Thymus (tissue), 11 donors: ENCODE data around the gene BACH2. TPM values are rescaled to one million over a fixed set of nuclear protein-coding genes. Genes with fewer than 3 reads are reported as not detected.

Source experiments
- DNase-seq, 9 donors: peaks; one replicate each; pipeline ENCODE4 v3.0.0-alpha.2; 2013; ENCODE audit warnings: low spot score in 9 of 9, low read depth in 6 of 9, missing footprints in 1 of 9
- H3K27ac ChIP-seq, 2 donors: one replicate each; pipeline ENCODE4 v1.5.1; 2013; ENCODE audit warnings: control low read depth in 1 of 2, low read depth in 1 of 2, low read length in 1 of 2, mild to moderate bottlenecking in 1 of 2, moderate library complexity in 1 of 2
- H3K27me3 ChIP-seq, 2 donors: one replicate each; pipeline ENCODE4 v1.5.1; 2013; ENCODE audit warnings: low read length in 1 of 2; ENCODE audit not compliant: control insufficient read depth in 2 of 2, insufficient read depth in 1 of 2
- H3K36me3 ChIP-seq, 2 donors: one replicate each; pipeline ENCODE4 v1.5.1; 2013; ENCODE audit warnings: low read length in 1 of 2, mild to moderate bottlenecking in 1 of 2, moderate library complexity in 1 of 2; ENCODE audit not compliant: control insufficient read depth in 2 of 2, insufficient read depth in 2 of 2
- H3K4me1 ChIP-seq, 2 donors: one replicate each; pipeline ENCODE4 v1.5.1; 2013; ENCODE audit warnings: low read length in 2 of 2; ENCODE audit not compliant: control insufficient read depth in 2 of 2, insufficient read depth in 2 of 2
- H3K4me3 ChIP-seq, 2 donors: one replicate each; pipeline ENCODE4 v1.5.1; 2013; ENCODE audit warnings: low read length in 2 of 2, control low read depth in 1 of 2, mild to moderate bottlenecking in 1 of 2
- H3K9me3 ChIP-seq, 2 donors: one replicate each; pipeline ENCODE4 v1.5.1; 2013; ENCODE audit warnings: low read length in 1 of 2, mild to moderate bottlenecking in 1 of 2; ENCODE audit not compliant: control insufficient read depth in 2 of 2, insufficient read depth in 1 of 2
- WGBS: extraction: QIAGEN DNeasy Blood & Tissue Kit; methylation state at CpG from one replicate; pipeline ENCODE4 v1.1.7; 2013; 5-methylcytosine and 5-hydroxymethylcytosine counted together
- polyA plus RNA-seq: library from polyadenylated mRNA; stranded (reverse); fragments of 200-250 nt; gene quantifications from one replicate; pipeline ENCODE4 v1.2.3, GENCODE V29; 2013
- total RNA-seq: library from RNA; stranded (reverse); fragments of 120-200 nt; gene quantifications from one replicate; pipeline ENCODE4 v1.2.4, GENCODE V29; 2013
- donor health status: healthy.

The BACH2 gene
- total and polyA plus RNA-seq, 2 donors: 12.3 to 12.7 TPM

DNA sequence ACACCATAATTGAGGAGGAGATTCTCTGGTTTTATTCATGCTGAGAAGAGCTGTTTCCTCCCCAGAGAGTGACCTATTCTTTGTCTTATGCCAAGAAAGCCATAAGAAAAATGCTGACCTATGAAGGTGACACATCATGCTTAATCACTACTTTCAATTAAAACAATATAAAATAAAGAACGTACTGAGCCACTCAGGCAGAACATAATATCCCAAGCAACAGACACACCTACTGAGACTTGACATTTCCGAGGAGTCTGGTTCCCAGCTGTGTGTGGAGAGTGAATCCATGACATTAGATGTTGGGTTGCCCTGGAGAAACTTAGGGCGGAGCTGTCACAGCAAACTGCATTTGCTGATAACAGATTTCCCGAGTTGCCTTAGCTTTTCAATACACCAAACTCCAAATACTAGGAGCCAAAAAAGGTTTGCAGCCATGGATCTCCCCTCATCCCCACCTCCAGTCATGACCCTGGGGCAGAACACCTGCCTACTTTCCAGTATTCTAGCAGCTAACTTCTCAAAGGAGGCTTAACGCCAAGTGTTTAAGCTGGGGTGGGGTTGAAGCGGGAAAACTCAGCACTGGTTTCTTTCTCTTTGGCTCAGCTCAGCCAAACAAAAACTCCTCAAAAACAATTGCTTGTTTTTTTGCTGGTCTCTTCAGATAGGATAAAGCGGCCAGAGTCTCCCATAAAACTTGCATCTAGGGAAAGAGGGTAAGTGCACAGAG, 92.2 kb downstream of the BACH2 start:
- 95% methylated on average over 7 of the region's 7 CpGs for WGBS
- Histone ChIP-seq H3K36me3 (peaks cover 18% of the 10 kb centered on the region in 2 donors), H3K27ac (no peak overlapping the region), H3K9me3 (no peaks in the 10 kb centered on the region), H3K4me1 (peaks cover 0 to 4% of the 10 kb centered on the region in 2 donors), H3K4me3 (no peak overlapping the region), H3K27me3 (no peaks in the 10 kb centered on the region)
- DNase-seq: no peak

- H3K27ac ChIP-seq: no peak overlapping the region
- WGBS: 85% methylated on average over 5 of the region's 5 CpGs
- no peak for DNase-seq
These were observed 93.0 kb downstream of the BACH2 start for GRCh38 chr6:90203672-90204071.

GRCh38 chr6:90202156-90202555, 94.5 kb downstream of the BACH2 start:
- H3K27ac ChIP-seq: no peak overlapping the region
- H3K36me3 ChIP-seq: peaks cover 33 to 34% of the 10 kb centered on the region in 2 donors
- peaks cover 7 to 17% of the 10 kb centered on the region in 2 donors for H3K9me3 ChIP-seq
- H3K4me1 ChIP-seq: peaks cover 0 to 4% of the 10 kb centered on the region in 2 donors
- H3K4me3 ChIP-seq: no peak overlapping the region
- 61% methylated on average over 2 of the region's 2 CpGs for WGBS
- DNase-seq: no peak
- H3K27me3 ChIP-seq: no peaks in the 10 kb centered on the region

More at GRCh38 chr6:90203672-90204071, 93.0 kb downstream of the BACH2 start:
- Histone ChIP-seq H3K4me1 (peaks cover 0 to 4% of the 10 kb centered on the region in 2 donors), H3K27me3 (no peaks in the 10 kb centered on the region), H3K4me3 (no peak overlapping the region), H3K36me3 (peaks cover 22 to 25% of the 10 kb centered on the region in 2 donors), H3K9me3 (peaks cover 1 to 4% of the 10 kb centered on the region in 2 donors)

- Histone ChIP-seq H3K27ac (no peak overlapping the region), H3K4me3 (no peak overlapping the region), H3K4me1 (peaks cover 0 to 10% of the 10 kb centered on the region in 2 donors), H3K36me3 (peaks cover 24% of the 10 kb centered on the region in 2 donors), H3K27me3 (no peaks in the 10 kb centered on the region), H3K9me3 (peaks cover 7 to 17% of the 10 kb centered on the region in 2 donors)
- WGBS: 97% methylated on average over 4 of the region's 4 CpGs
- DNase-seq: no peak
These were observed 96.7 kb downstream of the BACH2 start for GRCh38 chr6:90199900-90200299.

GRCh38 chr6:90198758-90199425, 97.8 kb downstream of the BACH2 start:
- Histone ChIP-seq H3K9me3 (peaks cover 7 to 17% of the 10 kb centered on the region in 2 donors), H3K27ac (no peak overlapping the region), H3K36me3 (peaks cover 18 to 21% of the 10 kb centered on the region in 2 donors), H3K4me1 (peaks cover 0 to 16% of the 10 kb centered on the region in 2 donors), H3K4me3 (no peak overlapping the region), H3K27me3 (no peaks in the 10 kb centered on the region)
- WGBS: 97% methylated on average over 6 of the region's 6 CpGs
- DNase-seq: no peak

DNA sequence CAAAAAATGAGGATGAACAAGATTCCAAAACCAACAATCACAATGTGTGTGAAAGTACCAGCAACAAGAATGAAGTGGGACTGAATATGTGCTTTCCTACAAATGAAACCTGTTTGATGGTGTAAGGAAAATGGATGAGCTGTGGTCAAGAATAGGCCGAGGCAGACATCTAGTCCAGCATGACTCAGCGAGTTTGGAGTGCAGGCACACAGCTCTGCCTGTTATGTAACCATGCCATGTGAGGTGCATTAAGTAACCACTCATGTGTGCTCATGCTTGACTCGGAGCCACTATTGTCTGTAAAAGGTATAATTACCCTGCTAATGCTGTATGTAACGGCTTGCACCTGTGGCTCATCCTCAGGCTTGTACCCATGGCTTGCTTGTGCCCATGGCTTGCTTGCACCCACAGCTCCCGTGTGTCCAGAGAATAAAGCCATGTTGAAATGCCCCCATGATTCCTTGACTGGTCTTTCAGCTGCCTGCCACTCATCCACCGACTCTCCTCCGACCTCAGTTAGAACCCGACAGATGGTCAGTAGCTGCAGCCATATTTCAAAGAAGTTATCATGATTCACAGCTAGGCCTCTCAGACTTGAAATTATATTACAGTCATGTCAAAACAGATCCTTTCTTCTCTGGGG, 98.7 kb downstream of the BACH2 start:
- Histone ChIP-seq H3K36me3 (peaks cover 14 to 21% of the 10 kb centered on the region in 2 donors), H3K9me3 (peaks cover 7 to 17% of the 10 kb centered on the region in 2 donors), H3K4me1 (peaks cover 0 to 19% of the 10 kb centered on the region in 2 donors), H3K27ac (no peak overlapping the region), H3K27me3 (no peaks in the 10 kb centered on the region), H3K4me3 (no peak overlapping the region)
- peak in 1 of 9 donors; percentile 43 for DNase-seq
- WGBS: 97% methylated on average over 8 of the region's 8 CpGs

GRCh38 chr6:90195094-90195829, 101.4 kb downstream of the BACH2 start:
- WGBS: 92% methylated on average over 9 of the region's 9 CpGs
- Histone ChIP-seq H3K9me3 (peaks cover 7 to 17% of the 10 kb centered on the region in 2 donors), H3K27ac (no peak overlapping the region), H3K27me3 (no peaks in the 10 kb centered on the region), H3K36me3 (peaks cover 14 to 21% of the 10 kb centered on the region in 2 donors), H3K4me3 (no peak overlapping the region), H3K4me1 (peaks cover 0 to 22% of the 10 kb centered on the region in 2 donors)
- no peak for DNase-seq

- WGBS: 70% methylated on average over 4 of the region's 4 CpGs
- peak in 1 of 9 donors; percentile 37 for DNase-seq
- Histone ChIP-seq H3K9me3 (peaks cover 7 to 17% of the 10 kb centered on the region in 2 donors), H3K27ac (peak overlapping the region in 1 of 2 donors; percentile 32), H3K27me3 (no peaks in the 10 kb centered on the region), H3K4me3 (no peak overlapping the region), H3K36me3 (peaks cover 15 to 20% of the 10 kb centered on the region in 2 donors), H3K4me1 (peaks cover 0 to 22% of the 10 kb centered on the region in 2 donors)
These were observed 102.2 kb downstream of the BACH2 start for GRCh38 chr6:90194371-90194841.
